HepG2 (cell line): Measurements from ENCODE around the gene ARIH2. TPM values are rescaled to one million over a fixed set of nuclear protein-coding genes. Genes with fewer than 3 reads are reported as not detected.

Experiments
- FOXK1 ChIP-seq: sonication (generic); formaldehyde crosslinking; IDR thresholded peaks from 2 replicates; pipeline ENCODE4 v1.4.0; 2020; ENCODE audit warnings: low read depth, missing genetic modification reagents, borderline replicate concordance
- KAT8 ChIP-seq: IDR thresholded peaks from 2 replicates; pipeline ENCODE4 v1.6.1; 2016; ENCODE audit warnings: missing genetic modification reagents, missing compliant biosample characterization
- RCOR2 ChIP-seq: IDR thresholded peaks from 2 replicates; pipeline ENCODE4 v1.6.1; 2016; ENCODE audit warnings: missing biosample characterization, missing genetic modification reagents
- SETDB1 ChIP-seq: sonication (generic); formaldehyde crosslinking; IDR thresholded peaks from 2 replicates; pipeline ENCODE4 v1.5.1; 2020; ENCODE audit warnings: missing genetic modification reagents, mild to moderate bottlenecking, borderline replicate concordance
- SIN3B ChIP-seq: fragments of 150-350 bp; IDR thresholded peaks from 2 replicates; pipeline ENCODE4 v1.6.1; 2014; ENCODE audit warnings: low read length
- SKI ChIP-seq: fragments of 450-650 bp; IDR thresholded peaks from one replicate; pipeline ENCODE4 v1.6.1; 2018; ENCODE audit warnings: mild to moderate bottlenecking; ENCODE audit not compliant: partially characterized antibody
- STAT5B ChIP-seq: sonication (generic); formaldehyde crosslinking; IDR thresholded peaks from 2 replicates; pipeline ENCODE4 v1.4.0; 2020; ENCODE audit warnings: missing genetic modification reagents
- TAF1 ChIP-seq: sonication (generic); formaldehyde crosslinking; IDR thresholded peaks from 2 replicates; pipeline ENCODE4 v1.4.0; 2020; ENCODE audit warnings: missing genetic modification reagents
- ZFP90 ChIP-seq: sonication (generic); formaldehyde crosslinking; IDR thresholded peaks from 2 replicates; pipeline ENCODE4 v1.8.0; 2022; ENCODE audit warnings: missing genetic modification reagents, mild to moderate bottlenecking, inconsistent platforms, borderline replicate concordance
- ZNF207 ChIP-seq: fragments of 450-650 bp; IDR thresholded peaks from 2 replicates; pipeline ENCODE4 v1.6.1; 2016; ENCODE audit warnings: antibody characterized with exemption, borderline replicate concordance
- ZNF337 ChIP-seq: sonication (generic); formaldehyde crosslinking; IDR thresholded peaks from 2 replicates; pipeline ENCODE4 v1.5.1; 2020; ENCODE audit warnings: missing genetic modification reagents, low read depth, mild to moderate bottlenecking, borderline replicate concordance
- ZNF446 ChIP-seq: sonication (generic); formaldehyde crosslinking; IDR thresholded peaks from 2 replicates; pipeline ENCODE4 v1.5.0; 2020; ENCODE audit warnings: mild to moderate bottlenecking, missing genetic modification reagents
- ZNF556 ChIP-seq: sonication (generic); formaldehyde crosslinking; IDR thresholded peaks from 2 replicates; pipeline ENCODE4 v1.4.0; 2020; ENCODE audit warnings: mild to moderate bottlenecking, missing genetic modification reagents, borderline replicate concordance
- ZNF652 ChIP-seq: IDR thresholded peaks from 2 replicates; pipeline ENCODE4 v1.6.1; 2016; ENCODE audit warnings: low read depth, borderline replicate concordance
- ZNF703 ChIP-seq: sonication (generic); formaldehyde crosslinking; IDR thresholded peaks from 2 replicates; pipeline ENCODE4 v1.5.1; 2020; ENCODE audit warnings: missing genetic modification reagents, mild to moderate bottlenecking, moderate library complexity, borderline replicate concordance
- ZNF883 ChIP-seq: sonication (generic); formaldehyde crosslinking; IDR thresholded peaks from 2 replicates; pipeline ENCODE4 v1.5.1; 2020; ENCODE audit warnings: mild to moderate bottlenecking, missing genetic modification reagents; ENCODE audit errors: not compliant biosample characterization
- ZSCAN21 ChIP-seq: sonication (generic); formaldehyde crosslinking; IDR thresholded peaks from 2 replicates; pipeline ENCODE4 v1.8.0; 2022; ENCODE audit warnings: mild to moderate bottlenecking, missing genetic modification reagents, moderate library complexity, borderline replicate concordance
- polyA plus RNA-seq, 8 experiments: library from polyadenylated mRNA; depleted of rRNA in 3 of 8; stranded (reverse) in 7 of 8; unstranded in 1 of 8; fragments of >200 nt; fragmentation: Illumina TruSeq in 4 of 8; extraction: Trizol in 4 of 8; gene quantifications; 2 replicates each; pipeline versions ENCODE4 v1.2.1 to v1.2.3, GENCODE V29; 2011 to 2016; ENCODE audit warnings: low read depth in 4 of 8, missing spikeins in 1 of 8, mixed read lengths in 1 of 8; ENCODE audit not compliant: insufficient read depth in 1 of 8
- total RNA-seq, 5 experiments: library from RNA; depleted of rRNA; stranded (reverse); fragments of >200 nt; fragmentation: Illumina TruSeq; extraction: Trizol; gene quantifications; 2 replicates each; pipeline ENCODE4 v1.2.3, GENCODE V29; 2016; ENCODE audit warnings: low read depth in 1 of 5
- TF ChIP-seq, protein P1 (sequence below): IDR thresholded peaks from 2 replicates; pipeline ENCODE4 v1.6.1; 2018; ENCODE audit warnings: missing genetic modification reagents
- TF ChIP-seq, protein P2 (sequence below): sonication (generic); formaldehyde crosslinking; IDR thresholded peaks from 2 replicates; pipeline ENCODE4 v1.9.0; 2021; ENCODE audit warnings: missing genetic modification reagents, borderline replicate concordance
- TF ChIP-seq, protein P3 (sequence below): sonication (generic); formaldehyde crosslinking; IDR thresholded peaks from 2 replicates; pipeline ENCODE4 v1.8.0; 2022; ENCODE audit warnings: mild to moderate bottlenecking, missing genetic modification reagents, borderline replicate concordance
- TF ChIP-seq, protein P4 (sequence below), 2 experiments: fragments of 450-650 bp in 1 of 2; sonication (generic) in 1 of 2; formaldehyde crosslinking; IDR thresholded peaks; 2 replicates each; pipeline versions ENCODE4 v1.5.0 to v1.8.0; 2020 to 2022; ENCODE audit warnings: mild to moderate bottlenecking in 1 of 2, missing genetic modification reagents in 1 of 2
- TF ChIP-seq, protein P5 (sequence below): sonication (generic); formaldehyde crosslinking; conservative IDR thresholded peaks from 2 replicates; pipeline ENCODE4 v1.8.0; 2022; ENCODE audit warnings: mild to moderate bottlenecking, moderate library complexity, missing genetic modification reagents

ARIH2 gene
- total and polyA plus RNA-seq, 2 of the 13 experiments (the other 11 are each of a cell fraction or from before 2014, with no cell fraction given): 64.8 to 83.3 TPM

DNA sequence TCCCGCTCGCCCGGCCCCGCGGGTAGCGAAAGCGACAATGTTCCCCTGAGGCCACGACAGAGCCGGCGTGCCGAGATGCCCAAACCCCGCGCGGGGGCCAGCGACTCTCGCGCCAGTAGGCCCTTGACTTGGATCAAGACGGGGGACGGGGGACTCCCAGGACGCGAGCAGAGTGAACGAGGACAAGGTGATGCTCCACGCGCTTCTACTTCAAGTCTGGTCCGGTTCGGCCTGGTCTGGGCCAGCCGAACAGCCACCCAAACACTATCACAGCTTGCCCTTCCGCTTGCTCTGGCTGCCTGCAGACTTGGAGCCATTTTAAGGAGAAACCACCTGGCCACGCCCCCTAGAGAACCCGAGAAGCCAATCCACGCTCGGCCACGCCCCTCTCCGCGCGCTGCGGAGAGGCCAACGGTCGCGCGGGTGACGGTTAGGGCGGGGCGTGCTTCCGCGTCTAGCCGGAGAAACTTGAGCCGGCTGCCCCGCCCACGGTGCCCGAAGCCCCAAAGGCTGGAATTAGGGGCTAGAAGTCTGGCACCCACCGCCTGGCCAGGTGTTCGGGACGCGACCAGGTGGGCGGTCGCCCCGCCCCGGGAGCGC lies 102.7 kb downstream of the ARIH2 start (continued):
- no peak for TF ChIP-seq SETDB1 (CRISPR knock-in tag)
- TF ChIP-seq, protein P1, sequence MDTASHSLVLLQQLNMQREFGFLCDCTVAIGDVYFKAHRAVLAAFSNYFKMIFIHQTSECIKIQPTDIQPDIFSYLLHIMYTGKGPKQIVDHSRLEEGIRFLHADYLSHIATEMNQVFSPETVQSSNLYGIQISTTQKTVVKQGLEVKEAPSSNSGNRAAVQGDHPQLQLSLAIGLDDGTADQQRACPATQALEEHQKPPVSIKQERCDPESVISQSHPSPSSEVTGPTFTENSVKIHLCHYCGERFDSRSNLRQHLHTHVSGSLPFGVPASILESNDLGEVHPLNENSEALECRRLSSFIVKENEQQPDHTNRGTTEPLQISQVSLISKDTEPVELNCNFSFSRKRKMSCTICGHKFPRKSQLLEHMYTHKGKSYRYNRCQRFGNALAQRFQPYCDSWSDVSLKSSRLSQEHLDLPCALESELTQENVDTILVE (CRISPR knock-in tag): no peak; the same call in 1 of the 2 replicates
- no peak for TF ChIP-seq ZNF556 (CRISPR knock-in tag)
- TF ChIP-seq STAT5B: 0 out of 2 replicates have a peak, but pooled peaks have one; percentile 28
- no peak for TF ChIP-seq ZNF446
- TF ChIP-seq ZSCAN21 (CRISPR knock-in tag): 0 out of 2 replicates have a peak, but pooled peaks have one; percentile 22
- TF ChIP-seq SKI: peak; percentile 46
- no peak for TF ChIP-seq ZFP90 (CRISPR knock-in tag)
- TF ChIP-seq KAT8 (CRISPR knock-in tag): peak; percentile 30; the same call in 1 of the 2 replicates
- TF ChIP-seq, protein P2, sequence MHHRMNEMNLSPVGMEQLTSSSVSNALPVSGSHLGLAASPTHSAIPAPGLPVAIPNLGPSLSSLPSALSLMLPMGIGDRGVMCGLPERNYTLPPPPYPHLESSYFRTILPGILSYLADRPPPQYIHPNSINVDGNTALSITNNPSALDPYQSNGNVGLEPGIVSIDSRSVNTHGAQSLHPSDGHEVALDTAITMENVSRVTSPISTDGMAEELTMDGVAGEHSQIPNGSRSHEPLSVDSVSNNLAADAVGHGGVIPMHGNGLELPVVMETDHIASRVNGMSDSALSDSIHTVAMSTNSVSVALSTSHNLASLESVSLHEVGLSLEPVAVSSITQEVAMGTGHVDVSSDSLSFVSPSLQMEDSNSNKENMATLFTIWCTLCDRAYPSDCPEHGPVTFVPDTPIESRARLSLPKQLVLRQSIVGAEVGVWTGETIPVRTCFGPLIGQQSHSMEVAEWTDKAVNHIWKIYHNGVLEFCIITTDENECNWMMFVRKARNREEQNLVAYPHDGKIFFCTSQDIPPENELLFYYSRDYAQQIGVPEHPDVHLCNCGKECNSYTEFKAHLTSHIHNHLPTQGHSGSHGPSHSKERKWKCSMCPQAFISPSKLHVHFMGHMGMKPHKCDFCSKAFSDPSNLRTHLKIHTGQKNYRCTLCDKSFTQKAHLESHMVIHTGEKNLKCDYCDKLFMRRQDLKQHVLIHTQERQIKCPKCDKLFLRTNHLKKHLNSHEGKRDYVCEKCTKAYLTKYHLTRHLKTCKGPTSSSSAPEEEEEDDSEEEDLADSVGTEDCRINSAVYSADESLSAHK: peak; percentile 63; the same call in 1 of the 2 replicates
- TF ChIP-seq TAF1 (CRISPR knock-in tag): peak; percentile 92
- no peak for TF ChIP-seq ZNF652 (CRISPR knock-in tag)
- TF ChIP-seq, protein P3, sequence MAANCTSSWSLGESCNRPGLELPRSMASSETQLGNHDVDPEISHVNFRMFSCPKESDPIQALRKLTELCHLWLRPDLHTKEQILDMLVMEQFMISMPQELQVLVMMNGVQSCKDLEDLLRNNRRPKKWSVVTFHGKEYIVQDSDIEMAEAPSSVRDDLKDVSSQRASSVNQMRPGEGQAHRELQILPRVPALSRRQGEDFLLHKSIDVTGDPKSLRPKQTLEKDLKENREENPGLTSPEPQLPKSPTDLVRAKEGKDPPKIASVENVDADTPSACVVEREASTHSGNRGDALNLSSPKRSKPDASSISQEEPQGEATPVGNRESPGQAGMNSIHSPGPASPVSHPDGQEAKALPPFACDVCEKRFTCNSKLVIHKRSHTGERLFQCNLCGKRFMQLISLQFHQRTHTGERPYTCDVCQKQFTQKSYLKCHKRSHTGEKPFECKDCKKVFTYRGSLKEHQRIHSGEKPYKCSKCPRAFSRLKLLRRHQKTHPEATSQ (CRISPR knock-in tag): no peak
- no peak for TF ChIP-seq ZNF337 (CRISPR knock-in tag)
- TF ChIP-seq SIN3B: peak; percentile 57; the same call in 1 of the 2 replicates
- TF ChIP-seq, protein P4, sequence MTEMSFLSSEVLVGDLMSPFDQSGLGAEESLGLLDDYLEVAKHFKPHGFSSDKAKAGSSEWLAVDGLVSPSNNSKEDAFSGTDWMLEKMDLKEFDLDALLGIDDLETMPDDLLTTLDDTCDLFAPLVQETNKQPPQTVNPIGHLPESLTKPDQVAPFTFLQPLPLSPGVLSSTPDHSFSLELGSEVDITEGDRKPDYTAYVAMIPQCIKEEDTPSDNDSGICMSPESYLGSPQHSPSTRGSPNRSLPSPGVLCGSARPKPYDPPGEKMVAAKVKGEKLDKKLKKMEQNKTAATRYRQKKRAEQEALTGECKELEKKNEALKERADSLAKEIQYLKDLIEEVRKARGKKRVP (CRISPR knock-in tag; IDR thresholded peaks at IDR 0.05): no peak
- no peak for TF ChIP-seq RCOR2 (CRISPR knock-in tag)
- peak; percentile 38; the same call in 1 of the 2 replicates for TF ChIP-seq FOXK1
- no peak for TF ChIP-seq ZNF883 (CRISPR knock-in tag)
- 0 out of 2 replicates have a peak, but pooled peaks have one; percentile 90 for TF ChIP-seq ZNF703 (CRISPR knock-in tag)
- TF ChIP-seq ZNF207: no peak
- TF ChIP-seq, protein P5, sequence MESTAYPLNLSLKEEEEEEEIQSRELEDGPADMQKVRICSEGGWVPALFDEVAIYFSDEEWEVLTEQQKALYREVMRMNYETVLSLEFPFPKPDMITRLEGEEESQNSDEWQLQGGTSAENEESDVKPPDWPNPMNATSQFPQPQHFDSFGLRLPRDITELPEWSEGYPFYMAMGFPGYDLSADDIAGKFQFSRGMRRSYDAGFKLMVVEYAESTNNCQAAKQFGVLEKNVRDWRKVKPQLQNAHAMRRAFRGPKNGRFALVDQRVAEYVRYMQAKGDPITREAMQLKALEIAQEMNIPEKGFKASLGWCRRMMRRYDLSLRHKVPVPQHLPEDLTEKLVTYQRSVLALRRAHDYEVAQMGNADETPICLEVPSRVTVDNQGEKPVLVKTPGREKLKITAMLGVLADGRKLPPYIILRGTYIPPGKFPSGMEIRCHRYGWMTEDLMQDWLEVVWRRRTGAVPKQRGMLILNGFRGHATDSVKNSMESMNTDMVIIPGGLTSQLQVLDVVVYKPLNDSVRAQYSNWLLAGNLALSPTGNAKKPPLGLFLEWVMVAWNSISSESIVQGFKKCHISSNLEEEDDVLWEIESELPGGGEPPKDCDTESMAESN (CRISPR knock-in tag): peak; percentile 62; the same call in 1 of the 2 replicates
